Mesenchymal stem cell (in vitro differentiated cells and primary cell): ENCODE measurements around the gene EGLN3.
"Not testable (repeated sequence)": the region's sequence is repeated elsewhere in the genome, so short reads cannot be mapped to it uniquely, and the experiment has no call there.

ENCODE experiments used
- DNase-seq: peaks from one replicate; pipeline ENCODE4 v3.0.0-alpha.2; 2013
- H2AFZ ChIP-seq: one replicate; pipeline ENCODE4 v1.6.1; 2013; ENCODE audit warnings: low read depth, mild to moderate bottlenecking, control low read depth, inconsistent platforms, low read length, moderate library complexity
- H2AK5ac ChIP-seq: 2 replicates; pipeline ENCODE4 v1.6.1; 2013; ENCODE audit warnings: low read length, moderate library complexity, mild to moderate bottlenecking, inconsistent platforms; ENCODE audit not compliant: severe bottlenecking
- H2BK120ac ChIP-seq: one replicate; pipeline ENCODE4 v1.6.1; 2013; ENCODE audit warnings: low read depth, mild to moderate bottlenecking, inconsistent platforms, low read length, moderate library complexity
- H2BK12ac ChIP-seq, 2 experiments: one replicate each; pipeline ENCODE4 v1.6.1; 2013; ENCODE audit warnings: inconsistent platforms in 2 of 2, low read length in 2 of 2, mild to moderate bottlenecking in 2 of 2, moderate library complexity in 2 of 2, control low read depth in 1 of 2
- H2BK15ac ChIP-seq: one replicate; pipeline ENCODE4 v1.6.1; 2013; ENCODE audit warnings: mild to moderate bottlenecking, low read depth, inconsistent platforms; ENCODE audit not compliant: poor library complexity, severe bottlenecking
- H2BK5ac ChIP-seq: 2 replicates; pipeline ENCODE4 v1.6.1; 2013; ENCODE audit warnings: low read depth, mild to moderate bottlenecking, low read length, control low read depth, inconsistent platforms; ENCODE audit not compliant: poor library complexity, severe bottlenecking
- H3K14ac ChIP-seq, 2 experiments: one replicate each; pipeline ENCODE4 v1.6.1; 2013; ENCODE audit warnings: inconsistent platforms in 2 of 2, low read length in 2 of 2, control low read depth in 1 of 2, mild to moderate bottlenecking in 1 of 2, moderate library complexity in 1 of 2
- H3K18ac ChIP-seq, 2 experiments: one replicate each; pipeline ENCODE4 v1.6.1; 2013; ENCODE audit warnings: inconsistent platforms in 2 of 2, low read length in 2 of 2, control low read depth in 1 of 2, low read depth in 1 of 2, mild to moderate bottlenecking in 1 of 2
- H3K23ac ChIP-seq, 2 experiments: one replicate each; pipeline ENCODE4 v1.6.1; 2013; ENCODE audit warnings: inconsistent platforms in 2 of 2, low read length in 2 of 2, mild to moderate bottlenecking in 2 of 2, moderate library complexity in 2 of 2, control low read depth in 1 of 2
- H3K27ac ChIP-seq: 2 replicates; pipeline ENCODE4 v1.5.1; 2013; ENCODE audit warnings: mild to moderate bottlenecking, moderate library complexity, low read length, control low read depth, inconsistent platforms; ENCODE audit not compliant: poor library complexity, severe bottlenecking
- H3K27me3 ChIP-seq, 2 experiments: 2 replicates each; pipeline versions ENCODE4 v1.6.1 to v1.7.0; 2013; ENCODE audit warnings: low read length in 2 of 2, mild to moderate bottlenecking in 2 of 2, moderate library complexity in 2 of 2, control low read depth in 1 of 2, inconsistent platforms in 1 of 2; ENCODE audit not compliant: control insufficient read depth in 1 of 2, insufficient read depth in 1 of 2
- H3K36me3 ChIP-seq, 2 experiments: 2 replicates each; pipeline versions ENCODE4 v1.6.1 to v1.7.0; 2013; ENCODE audit warnings: low read length in 2 of 2, control low read depth in 1 of 2, inconsistent platforms in 1 of 2, low read depth in 1 of 2, mild to moderate bottlenecking in 1 of 2; ENCODE audit not compliant: insufficient read depth in 2 of 2, control insufficient read depth in 1 of 2
- H3K4ac ChIP-seq, 2 experiments: one replicate each; pipeline ENCODE4 v1.6.1; 2013; ENCODE audit warnings: inconsistent platforms in 2 of 2, low read length in 2 of 2, mild to moderate bottlenecking in 2 of 2, moderate library complexity in 2 of 2, control low read depth in 1 of 2, low read depth in 1 of 2
- H3K4me1 ChIP-seq: 2 replicates; pipeline ENCODE4 v1.6.1; 2013; ENCODE audit warnings: low read depth, low read length, control low read depth; ENCODE audit not compliant: control insufficient read depth, insufficient read depth
- H3K4me2 ChIP-seq: 2 replicates; pipeline ENCODE4 v1.6.1; 2013; ENCODE audit warnings: low read length, mild to moderate bottlenecking, inconsistent platforms; ENCODE audit not compliant: poor library complexity, severe bottlenecking
- H3K4me3 ChIP-seq, 2 experiments: 2 replicates each; pipeline versions ENCODE4 v1.5.1 to v1.7.0; 2013; ENCODE audit warnings: low read length in 2 of 2, mild to moderate bottlenecking in 2 of 2, control low read depth in 1 of 2, low read depth in 1 of 2; ENCODE audit not compliant: insufficient read depth in 1 of 2
- H3K79me1 ChIP-seq: replicated peaks from 2 replicates; pipeline ENCODE4 v1.6.1; 2013; ENCODE audit warnings: mild to moderate bottlenecking, control low read depth, low read length, inconsistent platforms; ENCODE audit not compliant: poor library complexity, severe bottlenecking
- H3K9ac ChIP-seq: 2 replicates; pipeline ENCODE4 v1.7.0; 2013; ENCODE audit warnings: mild to moderate bottlenecking, low read length, moderate library complexity
- H3K9me3 ChIP-seq: 2 replicates; pipeline ENCODE4 v1.7.0; 2013; ENCODE audit warnings: mild to moderate bottlenecking, low read length; ENCODE audit not compliant: control insufficient read depth
- H4K8ac ChIP-seq: one replicate; pipeline ENCODE4 v1.6.1; 2013; ENCODE audit warnings: inconsistent platforms, mild to moderate bottlenecking, low read length, moderate library complexity
- H4K91ac ChIP-seq: one replicate; pipeline ENCODE4 v1.6.1; 2013; ENCODE audit warnings: mild to moderate bottlenecking, low read length, inconsistent platforms
- WGBS: methylation state at CpG from one replicate; pipeline ENCODE4 v1.1.7; 2013; ENCODE audit warnings: mixed read lengths; 5-methylcytosine and 5-hydroxymethylcytosine counted together

Gene EGLN3

DNA sequence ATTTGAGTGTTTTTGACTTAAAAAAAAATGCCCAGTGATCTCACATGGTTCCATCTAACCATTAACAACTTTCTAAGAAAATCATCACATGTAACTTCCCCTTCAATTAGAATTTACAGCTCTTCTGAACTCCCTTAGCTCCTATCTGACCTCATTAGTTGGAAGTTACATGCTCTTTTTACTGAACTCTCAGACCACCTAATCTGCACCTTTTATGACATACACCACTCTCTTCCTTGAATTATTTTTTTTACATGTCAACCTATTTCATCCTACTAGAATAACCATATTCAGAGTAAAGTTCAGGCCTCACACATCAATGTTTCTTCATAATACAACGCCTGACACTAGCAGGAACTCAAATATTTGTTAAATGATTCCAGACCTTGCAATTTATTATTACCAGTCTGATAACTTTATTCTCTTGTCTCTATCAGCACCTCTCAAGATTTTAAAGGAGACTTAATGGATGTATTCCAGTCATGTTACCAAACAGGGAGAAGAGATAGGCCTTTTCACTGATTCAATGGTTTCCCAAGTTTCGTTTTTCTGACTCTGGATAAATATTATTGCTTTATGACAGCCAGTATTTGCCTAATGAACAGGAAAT, 21.0 kb downstream of the EGLN3 start:
- DNase-seq, result no peak
- H3K18ac ChIP-seq, result no peak overlapping the region
- H3K4ac ChIP-seq, result no peak overlapping the region
- no peak overlapping the region for H2BK12ac ChIP-seq
- H4K8ac ChIP-seq, result no peak overlapping the region
- no peak overlapping the region for H3K4me3 ChIP-seq
- no peak overlapping the region for H4K91ac ChIP-seq
- H3K23ac ChIP-seq, result no peak overlapping the region
- no peak overlapping the region for H2BK5ac ChIP-seq
- no peak overlapping the region for H2BK15ac ChIP-seq
- H3K9me3 ChIP-seq, result no peaks in the 10 kb centered on the region
- no peak overlapping the region for H2BK120ac ChIP-seq
- H2AFZ ChIP-seq, result no peak overlapping the region
- H3K79me1 ChIP-seq, result no peaks in the 10 kb centered on the region
- H3K27ac ChIP-seq, result no peak overlapping the region
- 74% methylated on average over 2 of the region's 2 CpGs for WGBS
- no peaks in the 10 kb centered on the region for H3K36me3 ChIP-seq
- no peak overlapping the region for H3K4me2 ChIP-seq
- H3K14ac ChIP-seq, result no peak overlapping the region
- H3K27me3 ChIP-seq, result no peaks in the 10 kb centered on the region
- H2AK5ac ChIP-seq, result no peak overlapping the region
- no peak overlapping the region for H3K9ac ChIP-seq
- H3K4me1 ChIP-seq, result no peaks in the 10 kb centered on the region

DNA sequence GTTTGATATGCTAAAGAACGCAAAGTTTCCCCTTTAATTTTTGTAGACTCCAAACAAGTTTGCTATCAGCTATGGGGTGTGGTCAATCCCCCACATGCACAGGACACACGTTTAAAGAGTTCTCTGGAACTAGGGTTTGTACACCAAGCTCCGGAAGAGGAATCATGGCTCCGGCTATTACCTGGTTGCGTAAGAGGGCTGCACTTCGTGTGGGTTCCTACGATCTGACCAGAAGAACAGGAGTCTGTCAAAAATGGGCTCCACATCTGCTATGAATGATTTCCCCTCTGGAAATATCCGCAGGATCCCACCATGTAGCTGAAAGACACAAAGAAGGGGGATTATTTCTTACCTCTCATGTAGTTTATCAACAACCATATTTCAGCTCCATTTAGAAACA, 22.0 kb downstream of the EGLN3 start:
- no peak for DNase-seq
- no peak overlapping the region for H2BK120ac ChIP-seq
- no peak overlapping the region for H2AK5ac ChIP-seq
- no peak overlapping the region for H3K14ac ChIP-seq
- WGBS, result 83% methylated on average over 8 of the region's 8 CpGs
- H3K23ac ChIP-seq, result no peak overlapping the region
- no peak overlapping the region for H3K4ac ChIP-seq
- no peaks in the 10 kb centered on the region for H3K27me3 ChIP-seq
- H3K9me3 ChIP-seq, result no peaks in the 10 kb centered on the region
- no peak overlapping the region for H4K91ac ChIP-seq
- no peaks in the 10 kb centered on the region for H3K4me1 ChIP-seq
- H3K79me1 ChIP-seq, result no peaks in the 10 kb centered on the region
- no peak overlapping the region for H3K4me3 ChIP-seq
- H3K9ac ChIP-seq, result no peak overlapping the region
- no peak overlapping the region for H2BK15ac ChIP-seq
- H3K36me3 ChIP-seq, result no peaks in the 10 kb centered on the region
- no peak overlapping the region for H3K4me2 ChIP-seq
- H2BK12ac ChIP-seq, result no peak overlapping the region
- no peak overlapping the region for H3K27ac ChIP-seq
- H4K8ac ChIP-seq, result no peak overlapping the region
- no peak overlapping the region for H2BK5ac ChIP-seq
- H3K18ac ChIP-seq, result no peak overlapping the region
- no peak overlapping the region for H2AFZ ChIP-seq

DNA sequence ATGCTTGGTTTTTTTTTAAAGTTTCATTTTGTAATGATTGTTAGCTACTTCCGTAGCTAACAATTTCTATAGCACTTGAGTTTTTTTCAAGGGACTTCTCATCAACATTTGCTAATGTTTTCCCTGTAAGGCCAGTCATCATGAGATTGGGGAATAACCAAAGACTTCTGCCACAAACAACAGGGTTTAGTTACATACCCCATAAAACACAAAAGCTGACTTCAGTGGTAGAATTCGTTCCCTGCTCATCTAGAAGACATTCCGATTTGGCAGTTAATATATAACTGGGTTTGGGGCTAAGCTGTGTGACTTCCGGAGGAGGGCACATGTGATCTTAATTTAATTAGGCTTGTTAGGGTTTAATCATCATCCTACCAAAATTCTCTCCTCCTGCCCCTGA, 22.9 kb downstream of the EGLN3 start:
- no peaks in the 10 kb centered on the region for H3K27me3 ChIP-seq
- DNase-seq, result no peak
- no peaks in the 10 kb centered on the region for H3K79me1 ChIP-seq
- no peak overlapping the region for H2AFZ ChIP-seq
- H3K27ac ChIP-seq, result no peak overlapping the region
- H4K8ac ChIP-seq, result no peak overlapping the region
- no peak overlapping the region for H3K23ac ChIP-seq
- no peak overlapping the region for H2BK12ac ChIP-seq
- no peak overlapping the region for H3K18ac ChIP-seq
- no peak overlapping the region for H2BK120ac ChIP-seq
- H3K4me2 ChIP-seq, result no peak overlapping the region
- no peak overlapping the region for H3K4me3 ChIP-seq
- WGBS, result 93% methylated on average over 1 of the region's 4 CpGs
- H3K36me3 ChIP-seq, result no peaks in the 10 kb centered on the region
- H3K4me1 ChIP-seq, result no peaks in the 10 kb centered on the region
- no peak overlapping the region for H4K91ac ChIP-seq
- H2AK5ac ChIP-seq, result no peak overlapping the region
- no peak overlapping the region for H3K14ac ChIP-seq
- no peak overlapping the region for H3K9ac ChIP-seq
- no peak overlapping the region for H2BK5ac ChIP-seq
- H3K4ac ChIP-seq, result no peak overlapping the region
- H3K9me3 ChIP-seq, result no peaks in the 10 kb centered on the region
- no peak overlapping the region for H2BK15ac ChIP-seq

DNA sequence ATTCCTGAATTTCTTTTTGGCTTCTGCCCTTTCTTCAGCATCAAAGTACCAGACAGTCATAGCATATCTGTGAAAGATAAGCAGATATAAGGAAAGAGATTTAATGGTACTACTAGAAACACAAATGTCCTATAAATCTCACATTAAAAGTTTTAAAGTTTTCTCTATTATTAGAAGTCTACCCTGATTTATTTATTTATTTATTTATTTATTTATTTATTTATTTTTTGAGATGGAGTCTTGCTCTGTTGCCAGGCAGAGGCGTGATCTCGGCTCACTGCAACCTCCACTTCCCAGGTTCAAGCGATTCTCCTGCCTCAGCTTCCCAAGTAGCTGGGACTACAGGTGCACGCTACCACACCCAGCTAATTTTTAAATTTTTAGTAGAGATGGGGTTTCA, 23.9 kb downstream of the EGLN3 start:
- not testable (repeated sequence) for H3K18ac ChIP-seq, H3K4me1 ChIP-seq, H2AK5ac ChIP-seq, H3K9me3 ChIP-seq, H2BK12ac ChIP-seq, H4K91ac ChIP-seq, H3K23ac ChIP-seq, H3K14ac ChIP-seq, H3K4me2 ChIP-seq, H3K79me1 ChIP-seq, H2BK120ac ChIP-seq, H3K4ac ChIP-seq, H2BK5ac ChIP-seq, H2AFZ ChIP-seq, H3K4me3 ChIP-seq, H3K36me3 ChIP-seq, DNase-seq, H3K27ac ChIP-seq, H4K8ac ChIP-seq, H3K9ac ChIP-seq, H2BK15ac ChIP-seq, H3K27me3 ChIP-seq
- 75% methylated on average over 2 of the region's 4 CpGs for WGBS
